Sigmoid colon (tissue), 3 donors: ENCODE results near the gene XRCC5.

ENCODE experiments used
- POLR2A ChIP-seq, 2 donors: fragments of 450-650 bp; IDR thresholded peaks; one replicate each; pipeline ENCODE4 v1.6.1; 2016; ENCODE audit warnings: antibody characterized with exemption in 2 of 2, mild to moderate bottlenecking in 2 of 2, moderate library complexity in 2 of 2
- TF ChIP-seq, protein P1 (sequence below), 4 experiments: fragments of 450-650 bp in 3 of 4; fragments of 200-600 bp in 1 of 4; IDR thresholded peaks; one replicate each; pipeline ENCODE4 v1.5.1; 2016 to 2019; ENCODE audit warnings: antibody characterized with exemption in 4 of 4, mild to moderate bottlenecking in 3 of 4, moderate library complexity in 2 of 4

- TF ChIP-seq, protein P1, sequence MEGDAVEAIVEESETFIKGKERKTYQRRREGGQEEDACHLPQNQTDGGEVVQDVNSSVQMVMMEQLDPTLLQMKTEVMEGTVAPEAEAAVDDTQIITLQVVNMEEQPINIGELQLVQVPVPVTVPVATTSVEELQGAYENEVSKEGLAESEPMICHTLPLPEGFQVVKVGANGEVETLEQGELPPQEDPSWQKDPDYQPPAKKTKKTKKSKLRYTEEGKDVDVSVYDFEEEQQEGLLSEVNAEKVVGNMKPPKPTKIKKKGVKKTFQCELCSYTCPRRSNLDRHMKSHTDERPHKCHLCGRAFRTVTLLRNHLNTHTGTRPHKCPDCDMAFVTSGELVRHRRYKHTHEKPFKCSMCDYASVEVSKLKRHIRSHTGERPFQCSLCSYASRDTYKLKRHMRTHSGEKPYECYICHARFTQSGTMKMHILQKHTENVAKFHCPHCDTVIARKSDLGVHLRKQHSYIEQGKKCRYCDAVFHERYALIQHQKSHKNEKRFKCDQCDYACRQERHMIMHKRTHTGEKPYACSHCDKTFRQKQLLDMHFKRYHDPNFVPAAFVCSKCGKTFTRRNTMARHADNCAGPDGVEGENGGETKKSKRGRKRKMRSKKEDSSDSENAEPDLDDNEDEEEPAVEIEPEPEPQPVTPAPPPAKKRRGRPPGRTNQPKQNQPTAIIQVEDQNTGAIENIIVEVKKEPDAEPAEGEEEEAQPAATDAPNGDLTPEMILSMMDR (IDR thresholded peaks at IDR 0.05): no peak
- TF ChIP-seq POLR2A (IDR thresholded peaks at IDR 0.05): no peak
Observed at GRCh38 chr2:216234106-216234505, 125.0 kb downstream of the XRCC5 start.
